ENCODE results near the gene AEBP1.

The AEBP1 gene

DNA sequence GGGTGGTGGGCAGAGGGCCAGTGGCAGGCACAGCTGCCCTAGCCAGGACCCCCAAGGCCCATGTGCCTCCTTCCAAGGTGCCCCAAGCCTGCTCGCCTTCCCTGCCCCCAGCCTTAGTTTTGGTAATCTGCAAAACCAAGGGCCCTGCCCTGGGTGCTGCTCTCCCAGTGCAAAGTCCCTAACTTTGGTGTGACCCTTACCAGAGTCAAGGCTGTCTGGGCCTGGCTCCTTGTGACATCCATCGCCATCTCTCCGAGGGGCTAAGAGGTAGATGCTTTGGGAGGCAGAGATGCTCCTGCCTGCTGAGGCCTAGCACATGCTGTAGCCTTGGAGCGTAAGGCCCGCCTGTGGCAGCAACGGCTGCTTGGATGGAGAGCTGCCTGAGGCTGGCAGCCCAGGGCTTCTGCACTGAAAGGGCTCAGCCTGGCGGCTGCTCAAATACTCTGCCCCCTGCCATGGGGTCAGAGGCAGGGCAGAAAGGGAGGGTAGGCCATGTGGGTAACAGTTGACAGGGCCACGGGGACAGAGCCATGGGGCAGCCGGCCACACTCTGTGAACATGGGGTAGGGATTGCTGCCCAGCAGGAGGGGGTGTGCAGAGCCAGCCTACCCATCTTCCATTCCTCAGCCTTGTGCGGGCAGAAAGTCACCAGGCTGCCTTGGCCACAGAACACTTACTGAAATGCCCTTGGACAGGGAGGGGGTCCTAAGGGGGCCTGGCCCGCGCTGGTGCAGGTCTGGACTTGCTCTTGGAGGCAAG lies 54.9 kb downstream of the AEBP1 start:
- no peak for DNase-seq

DNA sequence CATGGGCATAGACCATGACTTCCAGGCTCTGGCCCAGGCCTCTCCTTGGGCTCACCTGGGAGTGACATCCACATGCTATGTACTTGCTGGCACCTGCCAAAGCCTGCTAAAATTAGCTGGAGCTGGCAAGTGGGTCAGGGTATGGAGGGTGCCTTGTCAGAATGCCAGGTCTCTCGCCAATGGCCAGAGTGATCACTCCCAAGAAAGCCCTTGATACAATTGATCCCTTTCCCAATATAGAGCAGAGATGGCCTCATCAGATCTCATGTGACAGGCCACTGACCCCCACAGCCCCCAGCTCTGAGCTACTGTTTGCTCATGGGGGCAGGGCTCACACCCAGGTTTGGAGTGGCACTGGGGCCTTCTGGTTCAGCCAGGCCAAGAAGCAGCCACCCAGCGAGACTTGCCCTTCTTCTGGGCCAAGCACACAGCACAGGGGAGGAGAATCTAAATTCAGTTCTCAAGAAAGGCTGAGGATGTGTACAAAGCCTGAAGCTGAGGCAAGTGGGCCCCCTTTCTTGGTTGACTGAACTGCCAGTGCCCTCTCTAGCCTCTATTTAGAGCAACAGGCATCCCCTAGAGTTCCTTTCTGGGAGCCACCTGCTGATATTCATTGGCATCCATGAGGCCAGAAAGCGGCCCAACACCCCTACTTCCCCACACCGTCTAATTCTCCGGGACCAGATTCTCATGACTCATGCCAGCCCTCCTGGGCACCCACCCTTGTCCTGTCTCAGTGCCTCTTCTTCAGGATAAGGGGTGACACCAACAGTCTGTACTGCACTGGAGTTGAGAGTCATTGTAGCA lies 55.9 kb downstream of the AEBP1 start:
- no peak for DNase-seq

DNA sequence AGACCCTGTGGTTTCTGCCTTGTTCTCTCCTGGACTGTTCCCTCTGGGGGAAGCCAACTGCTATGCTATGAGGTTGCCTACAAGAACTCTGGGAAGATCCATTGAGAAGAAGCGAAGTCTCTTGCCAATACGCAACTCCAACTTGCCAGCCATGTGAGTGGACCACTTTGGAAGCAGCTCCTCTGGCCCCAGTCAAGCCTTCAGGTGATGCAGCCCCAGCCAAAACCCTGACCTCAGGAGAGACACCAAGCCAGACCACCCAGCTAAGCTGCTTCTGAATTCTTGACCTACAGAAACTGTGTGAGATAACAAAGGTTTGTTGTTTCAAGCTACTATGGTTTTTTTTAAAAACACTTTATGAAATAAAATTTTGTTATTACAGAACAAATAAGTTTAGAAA lies 57.2 kb downstream of the AEBP1 start:
- no peak for DNase-seq

DNA sequence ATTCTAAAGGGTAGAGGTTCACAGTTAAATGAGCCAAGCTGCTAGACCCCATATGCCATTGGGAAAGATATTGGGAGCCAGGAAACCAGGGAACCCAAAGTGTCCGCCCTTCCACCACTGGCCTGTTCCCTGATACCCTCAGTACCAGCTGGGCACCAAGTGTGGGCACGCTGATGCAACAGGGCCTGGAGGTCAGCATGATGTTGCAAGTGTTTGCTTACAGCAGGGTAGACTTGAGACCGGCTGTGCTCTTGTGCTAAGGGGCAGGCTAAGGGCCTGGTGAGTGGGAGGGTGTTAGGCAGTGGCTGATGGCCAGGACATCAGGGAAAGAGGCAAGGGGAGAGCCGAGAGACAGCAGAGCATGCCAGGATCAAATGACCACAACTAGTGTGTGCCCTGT lies 58.0 kb downstream of the AEBP1 start:
- DNase-seq = no peak

DNA sequence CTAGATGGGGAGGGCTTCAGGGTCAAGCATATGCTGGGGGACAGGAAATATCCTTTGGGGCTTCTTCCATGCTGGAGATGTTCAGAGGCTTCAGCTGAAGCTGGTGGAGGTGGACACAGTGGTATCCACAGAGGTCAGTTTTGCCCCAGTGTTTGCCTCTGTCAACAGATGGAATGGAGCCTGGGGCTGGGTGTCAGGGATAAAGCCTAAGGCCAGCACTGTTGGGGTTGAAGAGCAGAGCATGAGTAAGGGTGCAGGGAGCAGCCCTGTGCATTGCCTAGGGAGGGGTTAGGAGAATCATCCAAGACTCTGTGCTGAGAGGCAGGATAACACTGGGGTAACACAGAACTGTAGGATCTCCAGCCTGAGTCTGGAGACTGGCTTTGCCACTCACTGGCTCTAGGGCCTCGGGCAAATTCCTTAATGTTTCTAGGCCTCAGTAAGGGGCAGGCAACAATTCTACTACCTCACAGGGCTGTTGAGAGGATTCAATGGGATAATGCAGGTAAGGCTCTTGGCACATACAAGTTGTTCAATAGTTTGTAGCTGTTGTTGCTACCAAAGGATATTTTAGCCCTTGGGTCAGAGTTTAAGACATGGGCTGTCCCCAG lies 58.7 kb downstream of the AEBP1 start:
- DNase-seq = no peak

DNA sequence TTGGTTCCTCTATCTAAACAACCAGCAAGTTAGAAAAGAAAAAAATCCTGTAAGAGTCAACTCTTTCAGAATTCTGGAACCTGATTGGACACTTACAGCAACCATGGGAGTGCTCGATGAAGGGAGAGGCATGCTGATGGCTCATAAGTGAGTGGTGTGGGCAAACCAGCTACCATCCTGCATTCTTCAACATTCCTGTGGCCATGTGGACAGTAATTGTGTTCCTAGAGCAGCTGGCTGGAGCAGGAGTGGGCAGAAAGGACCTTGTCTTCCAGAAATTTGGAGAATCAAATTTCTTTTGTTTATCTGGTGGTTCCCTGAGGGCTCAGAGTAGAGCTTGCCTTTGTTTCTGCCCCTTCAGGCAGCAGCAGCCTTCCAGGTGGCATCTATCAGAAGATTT lies 59.4 kb downstream of the AEBP1 start:
- DNase-seq = no peak

Data from activated T-cell treated with anti-CD3 and anti-CD28 coated beads, Interleukin-2, amount 50 U/mL, for 48 hours (primary cell).